Large intestine (tissue), 3 donors: Measurements from ENCODE around the gene TSFM. TPM values are rescaled to one million over a fixed set of nuclear protein-coding genes. Genes with fewer than 3 reads are reported as not detected.
A peak's percentile ranks its signal among the peaks of the same experiment; 100 is the strongest.

Source experiments
- DNase-seq, 2 donors: peaks; one replicate each; pipeline versions ENCODE4 v3.0.0 to v3.0.0-alpha.2; 2013
- H3K27ac ChIP-seq: one replicate; pipeline ENCODE4 v1.5.1; 2013; ENCODE audit warnings: low read length
- H3K27me3 ChIP-seq: 2 replicates; pipeline ENCODE4 v1.6.1; 2013; ENCODE audit warnings: low read length; ENCODE audit not compliant: control insufficient read depth, insufficient read depth
- H3K36me3 ChIP-seq: 2 replicates; pipeline ENCODE4 v1.6.1; 2013; ENCODE audit warnings: low read length; ENCODE audit not compliant: control insufficient read depth, insufficient read depth
- H3K4me1 ChIP-seq: one replicate; pipeline ENCODE4 v1.6.1; 2013; ENCODE audit warnings: low read length; ENCODE audit not compliant: control insufficient read depth, insufficient read depth
- H3K4me3 ChIP-seq: one replicate; pipeline ENCODE4 v1.5.1; 2013; ENCODE audit warnings: low read length
- H3K9me3 ChIP-seq: one replicate; pipeline ENCODE4 v1.6.1; 2013; ENCODE audit warnings: mild to moderate bottlenecking, low read depth, low read length, moderate library complexity; ENCODE audit not compliant: control insufficient read depth
- WGBS: methylation state at CpG from one replicate; pipeline ENCODE4 v1.1.5; 2013; ENCODE audit warnings: low lambda C conversion rate; ENCODE audit not compliant: insufficient coverage; 5-methylcytosine and 5-hydroxymethylcytosine counted together
- polyA plus RNA-seq: library from polyadenylated mRNA; unstranded; fragments of 120-200 nt; gene quantifications from one replicate; pipeline ENCODE4 v1.2.1, GENCODE V29; 2013

The TSFM gene
- polyA plus RNA-seq, 1 donor: 36.0 TPM

DNA sequence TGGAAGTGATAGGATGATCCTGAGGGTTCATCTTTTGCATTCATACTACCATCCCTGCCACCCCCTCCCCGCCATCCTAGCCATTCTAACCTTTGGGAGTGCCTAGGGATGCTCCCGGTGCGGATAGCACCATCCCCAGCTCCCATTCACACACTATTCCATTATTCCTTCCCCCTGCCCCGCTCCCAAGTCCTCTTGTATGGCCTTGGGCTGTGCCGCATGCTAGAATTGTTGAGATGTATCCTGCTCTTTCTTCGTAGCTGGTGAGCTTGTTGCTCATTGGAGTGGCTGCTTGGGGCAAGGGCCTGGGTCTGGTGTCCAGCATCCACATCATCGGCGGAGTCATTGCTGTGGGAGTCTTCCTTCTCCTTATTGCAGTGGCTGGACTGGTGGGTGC lies 37.1 kb upstream of the TSFM start:
- no peak for DNase-seq
- peak overlapping the region; percentile 90 for H3K27ac ChIP-seq
- 0% methylated on average over 2 of the region's 8 CpGs for WGBS

DNA sequence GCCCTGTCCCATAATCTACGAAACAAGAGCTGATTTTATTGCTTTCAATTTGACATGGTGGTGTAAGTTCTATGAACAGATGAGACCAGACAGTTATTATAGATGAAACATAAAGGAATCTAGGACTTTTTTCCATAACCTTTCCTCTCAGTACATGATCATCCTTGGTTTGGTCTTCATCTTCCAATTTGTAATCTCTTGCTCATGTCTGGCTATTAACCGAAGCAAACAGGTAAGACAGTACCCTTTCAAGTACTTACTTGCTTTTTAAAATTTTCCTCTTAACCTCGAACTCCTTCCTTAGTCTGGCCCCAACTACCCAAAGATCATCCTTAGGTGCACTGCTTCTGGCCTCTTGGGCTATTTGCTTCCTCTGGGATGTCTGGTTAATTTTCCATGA lies 36.6 kb upstream of the TSFM start:
- peaks cover 43% of the 10 kb centered on the region for H3K36me3 ChIP-seq
- no peak for DNase-seq
- WGBS: 78% methylated on average over 2 of the region's 3 CpGs
- peak overlapping the region; percentile 92 for H3K4me3 ChIP-seq
- no peak overlapping the region for H3K27ac ChIP-seq
- H3K4me1 ChIP-seq: peaks cover 19% of the 10 kb centered on the region
- peaks cover 18% of the 10 kb centered on the region for H3K27me3 ChIP-seq
- H3K9me3 ChIP-seq: no peaks in the 10 kb centered on the region

More for the DNA sequence above, 37.1 kb upstream of the TSFM start:
- peak overlapping the region; percentile 92 for H3K4me3 ChIP-seq
- peaks cover 14% of the 10 kb centered on the region for H3K4me1 ChIP-seq
- peaks cover 38% of the 10 kb centered on the region for H3K36me3 ChIP-seq
- no peaks in the 10 kb centered on the region for H3K9me3 ChIP-seq
- peaks cover 23% of the 10 kb centered on the region for H3K27me3 ChIP-seq

DNA sequence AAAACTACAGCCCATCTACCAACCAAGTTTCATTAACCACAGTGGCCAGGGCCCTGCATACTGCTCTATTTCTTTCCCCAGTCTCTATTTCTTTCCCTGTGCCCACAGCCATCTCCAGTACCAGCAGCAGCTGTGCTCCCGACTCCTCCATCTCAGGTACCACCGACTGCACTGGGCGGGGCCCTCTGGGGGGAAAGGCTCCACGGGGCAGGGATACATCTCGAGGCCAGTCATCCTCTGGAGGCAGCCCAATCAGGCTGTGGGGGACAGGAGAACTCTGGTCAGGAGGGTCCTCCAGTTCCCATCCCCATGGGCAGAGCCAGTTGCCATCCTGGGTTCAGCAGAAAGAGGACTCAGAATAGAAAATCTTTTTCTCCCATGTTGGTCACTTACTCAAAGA lies 33.5 kb upstream of the TSFM start:
- H3K36me3 ChIP-seq: peaks cover 44% of the 10 kb centered on the region
- H3K4me3 ChIP-seq: no peak overlapping the region
- H3K27ac ChIP-seq: no peak overlapping the region
- DNase-seq: no peak
- WGBS: no CpG with 5 or more reads among the region's 5 CpGs
- no peaks in the 10 kb centered on the region for H3K27me3 ChIP-seq
- H3K4me1 ChIP-seq: peaks cover 36% of the 10 kb centered on the region
- H3K9me3 ChIP-seq: no peaks in the 10 kb centered on the region

DNA sequence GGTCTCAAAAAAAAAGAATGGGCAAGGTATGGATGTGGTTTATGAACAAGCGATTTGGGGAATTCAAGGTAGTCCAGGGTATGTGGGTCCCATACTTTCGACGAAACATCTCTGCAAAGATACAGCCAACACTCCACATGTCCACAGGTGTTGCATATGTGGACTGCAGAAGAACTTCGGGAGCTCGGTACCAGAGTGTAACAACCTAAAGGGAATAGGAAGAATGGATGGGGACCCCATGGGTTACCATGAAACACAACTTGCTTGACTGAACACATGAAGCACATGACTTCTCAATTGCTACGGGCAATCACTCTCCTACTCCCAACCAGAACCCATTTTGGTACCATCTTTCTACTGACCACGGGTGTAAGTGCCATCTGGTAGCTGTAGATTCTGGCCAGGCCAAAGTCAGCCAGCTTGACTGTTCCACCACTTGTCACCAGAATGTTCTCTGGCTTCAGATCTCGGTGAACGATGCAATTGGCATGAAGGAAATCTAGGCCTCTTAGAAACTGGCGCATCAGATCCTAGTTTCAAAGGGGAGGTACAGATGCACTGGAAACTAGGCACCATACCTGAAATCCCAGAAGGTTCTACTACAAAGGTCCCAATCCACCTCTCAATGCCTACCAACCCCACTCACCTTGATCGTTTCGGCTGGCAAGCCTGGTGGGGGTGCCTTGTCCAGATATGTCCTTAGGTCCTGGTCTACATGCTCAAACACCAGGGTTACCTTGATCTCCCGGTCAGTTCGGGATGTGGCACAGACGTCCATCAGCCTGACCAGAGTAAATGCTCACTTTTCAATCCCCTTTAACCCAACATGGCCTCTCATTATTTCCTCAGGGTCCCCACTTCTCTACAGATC lies 31.8 kb upstream of the TSFM start:
- Histone ChIP-seq H3K36me3 (peaks cover 44% of the 10 kb centered on the region), H3K4me3 (peak overlapping the region; percentile 75), H3K9me3 (no peaks in the 10 kb centered on the region), H3K27ac (peak overlapping the region; percentile 95), H3K4me1 (peaks cover 34% of the 10 kb centered on the region), H3K27me3 (no peaks in the 10 kb centered on the region)
- no peak for DNase-seq
- WGBS: 100% methylated on average over 2 of the region's 15 CpGs

DNA sequence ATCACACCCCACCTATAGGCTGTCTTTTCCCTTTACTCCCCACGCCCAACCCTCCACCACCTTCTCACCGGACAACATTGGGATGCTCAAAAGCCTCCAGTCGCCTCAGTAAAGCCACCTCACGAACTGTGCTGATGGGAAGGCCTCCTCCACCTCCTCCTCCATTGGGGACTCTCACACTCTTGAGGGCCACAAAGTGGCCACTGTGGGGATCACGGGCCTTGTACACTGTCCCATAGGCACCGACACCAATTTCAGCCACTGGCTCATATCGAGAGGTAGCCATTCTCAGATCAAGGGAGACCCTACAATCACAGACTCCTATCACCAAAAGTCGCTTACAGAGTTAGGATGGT lies 31.2 kb upstream of the TSFM start:
- DNase-seq: no peak
- Histone ChIP-seq H3K27ac (peak overlapping the region; percentile 95), H3K36me3 (peaks cover 41% of the 10 kb centered on the region), H3K27me3 (no peaks in the 10 kb centered on the region), H3K4me3 (peak overlapping the region; percentile 75), H3K9me3 (no peaks in the 10 kb centered on the region), H3K4me1 (peaks cover 35% of the 10 kb centered on the region)
- no CpG with 5 or more reads among the region's 8 CpGs for WGBS

DNA sequence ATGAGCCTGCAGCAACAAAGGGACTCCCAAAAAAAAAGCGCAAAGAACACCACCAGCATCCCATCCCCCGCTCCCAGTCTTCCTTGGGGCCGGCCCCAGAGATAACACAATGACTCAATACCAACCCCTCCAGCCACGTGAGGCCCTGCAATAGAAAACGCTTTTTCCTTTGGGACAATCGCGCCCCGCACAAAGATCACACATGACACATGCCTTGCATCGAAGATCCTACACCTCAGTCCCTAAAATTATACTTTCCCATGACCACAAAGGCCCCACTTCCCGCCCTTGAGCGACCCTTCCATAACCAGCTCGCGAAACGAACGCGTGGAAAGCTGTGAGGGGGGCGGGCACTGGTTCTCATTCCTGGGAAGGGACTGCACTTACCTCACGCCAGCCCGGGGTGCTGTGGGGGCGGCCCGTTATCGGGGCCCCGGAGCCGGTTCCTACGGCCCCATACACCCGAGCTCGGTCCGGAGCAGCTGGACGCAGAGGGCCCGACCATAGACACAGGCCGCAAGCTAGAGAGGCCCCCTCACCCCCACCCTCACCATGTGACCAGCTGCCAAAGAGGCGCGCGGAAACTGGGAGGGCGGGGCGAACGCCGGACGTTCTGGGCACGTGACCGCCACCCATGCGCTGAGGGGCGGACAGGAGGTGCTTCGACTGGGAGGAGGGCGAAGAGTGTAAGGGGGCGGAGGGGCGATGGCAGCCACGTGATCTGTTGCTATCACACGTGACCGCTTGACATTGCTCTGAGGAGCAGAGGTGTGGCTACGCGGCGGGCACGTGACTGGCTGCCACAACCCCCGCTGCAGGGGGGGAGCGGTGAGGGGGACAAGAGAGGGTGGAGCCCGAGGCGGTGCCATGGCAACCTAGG lies 30.6 kb upstream of the TSFM start, which contains the start of gene CDK4:
TSS of gene CDK4 (minus strand) at position 523 of the 880 bp plus-strand sequence. CDS start 593 bp downstream, outside the sequence.
- Histone ChIP-seq H3K4me1 (peaks cover 35% of the 10 kb centered on the region), H3K27ac (peak within 1 kb of the TSS; percentile 95)
- WGBS: no CpG with 5 or more reads among the region's 58 CpGs

DNA sequence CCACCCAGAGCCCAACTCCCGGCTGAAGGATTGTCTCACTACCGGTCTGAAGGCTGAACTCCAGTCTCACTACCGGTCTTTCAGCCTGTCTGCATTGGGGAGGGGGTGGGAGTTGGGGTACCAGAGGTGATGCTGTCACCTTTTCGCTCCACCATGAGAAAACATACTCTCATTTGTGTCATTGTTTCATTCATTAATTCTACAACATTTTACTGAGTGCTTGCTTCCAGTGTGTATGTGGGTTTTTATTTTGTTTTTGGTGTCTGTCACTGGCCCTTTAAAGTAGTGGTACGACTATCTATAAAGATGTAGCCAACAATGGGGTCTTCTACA lies 30.0 kb upstream of the TSFM start:
- Histone ChIP-seq H3K4me1 (peaks cover 35% of the 10 kb centered on the region), H3K4me3 (peak overlapping the region; percentile 26), H3K27ac (peak overlapping the region; percentile 72)

More for the DNA sequence above, 30.6 kb upstream of the TSFM start, which contains the start of gene CDK4:
- Histone ChIP-seq H3K4me3 (peak within 1 kb of the TSS; percentile 75), H3K27me3 (no peaks in the 10 kb centered on the region), H3K36me3 (peaks cover 36% of the 10 kb centered on the region), H3K9me3 (no peaks in the 10 kb centered on the region)
- DNase-seq: peak; percentile 100

DNA sequence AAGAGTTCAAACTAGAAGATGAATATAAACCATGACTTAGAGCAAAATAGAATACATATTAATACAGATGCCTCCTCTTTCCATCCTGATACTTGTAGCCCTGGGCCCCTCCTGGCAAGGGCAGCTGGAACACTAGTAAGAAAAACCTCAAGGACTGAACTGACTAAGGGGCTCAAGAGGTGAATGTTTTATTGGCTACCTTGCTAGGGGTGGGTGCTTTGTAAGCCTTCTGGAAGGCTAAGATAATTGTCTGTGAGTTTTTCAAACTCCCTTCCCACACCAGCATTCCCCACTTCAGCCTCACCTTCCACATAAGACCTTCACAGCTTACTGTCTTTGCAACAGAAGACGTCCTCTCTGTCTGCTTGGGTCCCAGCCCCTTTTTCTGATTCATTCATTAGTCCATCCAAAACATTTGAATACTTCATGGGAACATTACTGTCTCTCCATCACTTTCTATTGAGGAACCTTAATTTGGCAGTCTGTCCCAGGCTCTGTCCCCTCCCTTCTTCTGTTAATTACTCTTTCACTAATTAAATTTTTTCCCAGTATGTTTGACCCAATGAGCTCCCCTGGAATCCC lies 28.7 kb upstream of the TSFM start:
- Histone ChIP-seq H3K9me3 (peaks cover 3% of the 10 kb centered on the region), H3K4me1 (peaks cover 35% of the 10 kb centered on the region), H3K36me3 (peaks cover 33% of the 10 kb centered on the region), H3K27ac (peak overlapping the region; percentile 82), H3K27me3 (no peaks in the 10 kb centered on the region), H3K4me3 (no peak overlapping the region)
- no CpG with 5 or more reads among the region's 1 CpG for WGBS
- DNase-seq: no peak

More for the DNA sequence above, 30.0 kb upstream of the TSFM start:
- Histone ChIP-seq H3K27me3 (no peaks in the 10 kb centered on the region), H3K9me3 (no peaks in the 10 kb centered on the region), H3K36me3 (peaks cover 32% of the 10 kb centered on the region)
- no CpG with 5 or more reads among the region's 5 CpGs for WGBS
- DNase-seq: no peak

DNA sequence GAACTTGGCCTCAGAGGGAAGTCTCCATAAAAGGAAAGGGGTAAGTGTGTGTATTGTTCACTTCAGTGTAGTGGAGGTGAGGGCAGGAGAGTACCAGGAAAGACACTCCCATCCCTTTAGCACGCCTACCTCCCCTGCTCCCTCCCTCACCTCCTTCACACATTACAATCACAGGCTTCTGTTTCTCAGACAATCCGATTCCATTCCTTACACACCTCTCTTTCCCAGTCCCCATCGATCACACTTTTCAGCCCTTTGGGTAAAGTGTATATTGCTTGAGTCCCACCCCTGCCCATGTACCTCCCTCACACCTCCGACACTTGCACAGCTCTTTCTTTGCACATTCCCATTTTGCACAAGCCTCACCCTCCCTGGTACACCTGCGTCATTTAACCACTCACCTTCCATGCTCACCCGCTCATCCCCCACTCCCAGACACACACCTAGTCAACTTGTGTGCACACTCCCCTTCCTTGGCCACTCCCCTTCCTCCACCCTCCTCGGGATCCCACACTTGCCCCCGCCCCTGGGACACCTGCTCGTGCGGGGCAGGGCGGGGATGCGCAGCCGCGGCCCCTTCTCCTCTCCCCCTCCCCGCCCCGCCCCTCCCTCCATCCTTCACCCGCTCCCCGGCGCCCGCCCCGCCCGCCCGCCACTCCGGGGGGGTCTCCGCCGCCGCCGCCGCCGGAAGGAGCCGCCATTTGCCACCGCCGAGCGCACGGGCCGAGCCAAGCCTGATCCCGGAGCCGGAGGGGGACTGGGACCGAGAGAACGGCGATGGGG lies 28.0 kb upstream of the TSFM start, which contains the start of gene MARCHF9:
TSS of gene MARCHF9 (plus strand) at position 693 of the 783 bp plus-strand sequence. CDS start 426 bp downstream, outside the sequence.
- Histone ChIP-seq H3K27ac (peak within 1 kb of the TSS; percentile 91), H3K4me3 (peak within 1 kb of the TSS; percentile 66), H3K9me3 (peaks cover 3% of the 10 kb centered on the region), H3K27me3 (no peaks in the 10 kb centered on the region), H3K36me3 (peaks cover 30% of the 10 kb centered on the region), H3K4me1 (peaks cover 35% of the 10 kb centered on the region)
- 0% methylated on average over 2 of the region's 41 CpGs for WGBS
- peak; percentile 88 to 95 for DNase-seq
